HG03442 (cell line): ENCODE results near the gene ACOT8.
"Not testable (repeated sequence)": the region's sequence is repeated elsewhere in the genome, so short reads cannot be mapped to it uniquely, and the experiment has no call there.

Experiments
- ATAC-seq: cut with Tn5 transposase; IDR thresholded peaks from one replicate; pipeline ENCODE4 v1.9.1; 2021; ENCODE audit warnings: mild to moderate bottlenecking, moderate library complexity; ENCODE audit not compliant: unreplicated experiment

Gene ACOT8

DNA sequence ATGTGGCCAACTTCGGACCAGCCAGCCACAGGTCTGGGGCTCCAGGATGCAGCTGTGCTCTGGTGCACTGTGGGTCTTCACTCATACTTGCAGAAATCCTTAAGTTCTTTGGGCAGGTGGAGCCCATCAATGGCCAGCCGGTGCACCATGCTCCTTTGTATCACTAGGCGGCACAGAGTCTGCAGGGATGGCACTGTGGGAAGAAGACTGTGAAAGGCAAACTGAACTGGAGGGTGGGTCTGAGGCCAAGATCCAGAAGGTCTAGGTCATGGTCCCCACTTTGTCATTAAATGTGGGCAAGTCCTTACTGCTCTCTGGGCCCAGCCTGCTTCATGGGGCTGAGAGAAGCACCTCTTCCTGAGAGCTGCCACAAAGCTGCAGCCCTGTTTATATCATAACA lies 31.5 kb upstream of the ACOT8 start:
- no peak for ATAC-seq

DNA sequence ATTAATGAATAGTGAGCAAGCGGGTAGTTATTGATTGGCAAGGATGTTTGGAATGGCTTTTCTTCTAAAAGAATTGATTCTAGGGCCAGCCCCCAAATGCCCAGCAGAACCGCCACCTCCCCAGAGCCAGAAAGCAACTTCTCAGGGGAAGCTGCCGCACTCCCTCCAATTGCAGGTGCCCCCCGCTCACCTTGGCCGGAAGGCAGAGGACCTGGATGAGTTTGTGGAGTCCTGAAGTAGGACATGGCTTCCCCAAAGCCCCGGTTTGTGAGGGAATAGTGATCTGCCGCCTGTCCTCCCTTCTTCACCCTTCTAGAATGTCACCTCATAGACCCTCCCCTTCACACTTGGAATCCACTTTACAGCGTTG lies 30.1 kb upstream of the ACOT8 start, which contains the start of gene SPATA25:
Gene SPATA25, minus strand, starts transcription at position 277 of the 370 bp plus-strand sequence. Its CDS starts 32 bp downstream, at position 245.
- ATAC-seq = no peak

DNA sequence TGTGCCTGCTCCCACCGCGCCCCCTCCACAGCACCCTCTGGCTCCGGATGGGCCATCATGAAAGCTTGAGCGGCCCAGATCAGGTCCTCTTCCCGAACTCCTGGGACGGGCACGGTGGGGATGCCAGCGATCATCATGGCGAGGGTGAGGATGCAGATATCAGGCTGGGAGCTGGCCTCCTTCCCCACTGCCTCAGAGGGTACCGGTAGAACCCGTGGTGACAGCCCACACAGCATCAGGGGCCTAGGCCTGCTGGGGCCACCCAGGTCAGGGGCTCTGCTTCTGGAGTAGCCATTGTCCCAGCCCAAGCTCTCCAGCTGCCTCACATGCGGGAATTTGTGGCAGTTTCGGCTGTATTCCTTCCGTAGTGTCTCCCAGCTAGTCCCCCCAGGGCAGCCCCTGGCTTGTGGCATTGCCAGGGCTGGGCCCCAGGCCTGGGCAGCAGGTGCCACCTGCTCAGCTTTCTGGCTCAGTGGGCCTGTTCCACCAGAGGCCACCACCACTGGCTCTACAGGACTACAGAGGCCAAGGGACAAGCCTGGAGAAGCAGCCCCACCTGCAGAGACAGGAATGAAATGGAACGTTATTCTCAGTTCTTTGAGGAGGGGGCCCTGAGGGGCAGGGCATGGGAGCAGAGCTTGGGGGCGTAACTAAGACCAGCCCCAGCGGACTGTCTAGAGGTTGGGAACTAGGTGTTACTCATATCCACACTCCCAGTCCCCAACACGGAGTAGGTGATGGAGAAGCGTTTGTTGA lies 29.6 kb upstream of the ACOT8 start:
- no peak for ATAC-seq

DNA sequence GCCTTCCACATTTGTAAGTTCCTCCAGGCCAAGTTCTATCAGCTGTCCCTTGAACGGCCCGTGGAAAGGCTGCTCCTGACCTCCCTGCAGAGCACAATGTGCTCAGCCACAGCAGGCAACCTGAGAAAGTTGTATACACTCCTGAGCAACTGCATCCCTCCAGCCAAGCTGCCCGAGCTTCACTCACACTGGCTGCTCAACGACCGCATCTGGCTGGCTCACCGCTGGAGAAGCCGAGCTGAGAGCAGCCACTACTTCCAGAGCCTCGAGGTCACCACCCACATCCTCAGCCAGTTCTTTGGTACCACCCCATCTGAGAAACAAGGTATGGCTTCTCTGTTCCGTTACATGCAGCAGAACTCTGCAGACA lies 25.9 kb upstream of the ACOT8 start:
- no peak for ATAC-seq

DNA sequence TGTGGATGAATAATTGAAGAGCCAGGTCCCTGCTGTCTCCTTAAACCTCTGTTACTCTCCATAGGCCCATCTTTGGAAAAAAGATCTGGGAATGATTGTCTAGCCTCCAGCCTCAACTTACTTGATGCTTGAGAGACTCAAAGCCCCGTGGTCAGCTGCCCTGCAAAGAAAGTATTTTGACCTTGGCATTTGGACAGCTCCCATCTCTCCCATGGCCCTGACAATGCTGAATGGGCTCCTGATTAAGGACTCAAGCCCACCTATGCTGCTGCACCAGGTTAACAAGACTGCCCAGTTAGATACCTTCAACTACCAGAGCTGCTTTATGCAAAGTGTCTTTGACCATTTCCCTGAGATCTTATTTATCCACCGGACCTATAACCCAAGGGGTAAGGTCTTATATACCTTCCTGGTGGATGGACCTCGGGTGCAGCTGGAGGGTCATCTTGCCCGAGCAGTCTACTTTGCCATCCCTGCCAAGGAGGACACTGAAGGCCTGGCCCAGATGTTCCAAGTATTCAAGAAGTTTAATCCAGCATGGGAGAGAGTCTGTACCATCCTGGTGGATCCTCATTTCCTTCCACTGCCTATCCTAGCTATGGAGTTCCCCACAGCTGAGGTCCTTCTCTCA lies 25.4 kb upstream of the ACOT8 start:
- ATAC-seq = no peak

DNA sequence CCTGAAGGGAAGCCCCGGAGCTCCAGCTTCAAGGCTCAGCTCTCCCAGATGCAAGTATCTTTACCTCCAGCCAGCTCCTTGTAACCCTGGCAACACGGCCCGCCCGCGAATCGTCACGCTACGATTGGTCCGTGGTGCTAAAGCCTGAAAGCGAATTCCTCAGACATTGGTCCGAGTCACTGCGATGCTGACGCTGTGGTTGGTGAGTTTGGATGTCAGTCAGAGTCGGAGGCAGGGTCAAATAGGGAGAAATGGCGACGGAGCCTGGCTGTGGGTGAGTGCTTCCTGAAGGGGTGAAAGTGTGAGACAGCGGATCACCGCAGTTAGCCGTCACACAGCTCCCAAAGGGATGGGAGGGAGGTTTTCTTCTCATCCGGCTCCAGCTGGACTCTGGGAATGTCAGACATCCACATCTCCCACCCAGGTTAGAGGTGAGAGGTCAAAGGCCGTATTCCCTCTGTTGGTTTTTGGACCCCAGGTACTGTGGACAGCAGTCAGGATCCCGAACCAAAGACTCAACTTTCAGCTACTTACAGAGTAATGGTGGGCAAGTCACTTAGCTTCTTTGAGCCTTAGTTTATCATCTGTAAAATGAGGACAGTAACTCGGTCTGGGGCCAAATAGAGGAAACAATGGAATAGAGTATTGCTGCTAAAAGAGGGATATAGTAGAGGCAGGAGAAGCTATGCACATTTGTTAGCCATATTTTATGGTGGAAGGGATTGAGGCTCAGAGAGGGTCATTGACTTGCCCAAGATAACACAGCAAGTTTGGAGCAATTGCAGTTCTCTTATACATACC lies 24.0 kb upstream of the ACOT8 start, which contains the start of gene ZSWIM1:
Gene ZSWIM1, plus strand, starts transcription at position 240 of the 801 bp plus-strand sequence. CDS start 1,366 bp downstream, outside the sequence.
- peak; percentile 93 for ATAC-seq

DNA sequence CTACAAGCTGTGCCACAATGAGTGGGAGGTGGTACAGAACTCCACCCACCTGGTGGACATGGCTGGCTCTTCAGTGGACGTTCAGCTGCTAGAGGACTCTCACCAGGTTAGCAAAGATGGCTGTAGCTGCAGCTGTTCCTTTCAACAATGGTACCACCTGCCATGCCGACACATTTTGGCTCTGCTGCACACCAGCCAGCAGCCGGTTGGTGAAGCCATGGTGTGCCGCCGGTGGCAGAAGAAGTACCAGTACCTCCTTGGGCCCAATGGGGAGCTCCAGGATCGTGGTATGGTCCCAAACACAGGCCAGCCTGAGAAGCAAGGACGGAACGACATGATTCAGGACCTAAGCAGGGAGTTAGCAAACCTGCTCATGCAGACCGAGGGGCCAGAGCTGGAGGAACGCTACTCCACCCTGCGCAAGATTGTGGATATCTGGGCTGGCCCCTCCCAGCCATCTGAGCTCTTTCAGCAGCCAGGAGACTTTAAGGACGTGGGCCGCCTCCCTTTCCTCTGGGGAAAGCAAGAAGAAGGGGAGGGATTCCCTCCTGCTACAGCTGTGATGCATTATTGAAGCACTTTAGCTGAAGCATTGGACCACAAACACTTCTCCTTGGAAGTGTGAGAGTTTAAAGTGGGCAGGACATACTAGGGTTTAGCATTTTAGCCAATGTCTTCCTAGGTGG lies 21.0 kb upstream of the ACOT8 start:
- ATAC-seq = no peak

DNA sequence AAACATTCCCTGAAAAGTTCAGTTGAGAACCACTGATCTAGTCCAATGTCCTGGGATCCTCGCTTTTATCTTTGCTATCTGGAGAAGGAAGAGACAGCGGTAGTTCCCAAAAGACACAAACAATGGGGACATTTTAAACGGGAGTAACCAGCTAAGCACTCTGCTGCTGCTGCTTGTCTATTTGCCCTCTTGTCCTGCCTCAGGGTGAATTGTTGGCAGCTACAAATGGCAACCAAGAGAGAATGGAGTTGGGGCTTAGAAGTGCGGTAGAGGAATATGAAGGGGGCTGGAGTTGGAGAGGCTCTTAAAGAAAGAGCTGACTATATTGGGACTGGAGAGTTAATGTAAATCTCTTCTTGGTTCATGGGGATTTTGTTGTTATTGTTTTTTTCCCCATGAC lies 17.4 kb upstream of the ACOT8 start:
- ATAC-seq = no peak

DNA sequence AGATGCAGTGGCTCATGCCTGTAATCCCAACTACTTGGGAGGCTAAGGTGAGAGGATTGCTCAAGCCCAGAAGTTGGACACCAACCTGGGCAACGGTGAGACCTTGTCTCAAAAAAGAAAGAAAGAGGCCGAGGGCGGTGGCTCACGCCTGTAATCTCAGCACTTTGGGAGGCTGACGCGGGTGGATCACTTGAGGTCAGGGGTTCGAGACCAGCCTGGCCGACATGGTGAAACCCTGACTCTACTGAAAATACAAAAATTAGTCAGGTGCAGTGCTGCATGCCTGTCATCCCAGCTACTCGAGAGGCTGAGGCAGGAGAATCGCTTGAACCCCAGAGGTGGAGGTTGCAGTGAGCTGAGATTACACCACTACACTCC lies 16.9 kb upstream of the ACOT8 start:
- not testable (repeated sequence) for ATAC-seq

DNA sequence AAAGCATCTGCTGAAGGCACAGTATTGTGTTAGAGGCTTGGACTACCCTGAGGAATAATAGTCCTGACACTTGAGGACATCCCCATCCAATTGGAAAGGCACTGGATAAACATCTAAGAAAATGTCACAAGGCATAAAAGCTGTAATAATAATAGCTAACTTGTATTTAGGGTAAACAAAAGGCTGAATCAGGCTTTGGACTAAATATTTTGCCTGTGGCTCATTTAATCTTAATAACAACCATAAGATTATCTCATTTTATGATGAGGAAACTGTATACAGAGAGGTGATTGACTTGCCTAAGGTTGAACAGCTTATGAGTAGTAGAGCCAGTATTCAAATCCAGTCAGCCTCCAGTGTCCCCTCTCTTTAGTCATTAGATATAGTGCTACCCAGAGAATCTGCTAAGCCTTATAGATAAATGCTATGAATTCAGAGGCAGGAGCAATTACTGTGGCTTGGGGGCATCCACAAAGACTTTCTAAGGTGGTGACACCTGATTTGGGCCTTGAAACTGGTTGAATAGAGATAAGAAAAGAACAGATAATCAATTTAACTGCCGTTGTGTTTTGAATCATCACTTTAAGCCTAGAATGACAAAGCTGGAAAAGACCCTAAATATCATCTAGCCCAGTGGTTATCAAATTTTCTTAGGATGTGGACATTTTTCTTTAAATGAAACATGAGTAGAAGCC lies 16.4 kb upstream of the ACOT8 start:
- no peak for ATAC-seq

DNA sequence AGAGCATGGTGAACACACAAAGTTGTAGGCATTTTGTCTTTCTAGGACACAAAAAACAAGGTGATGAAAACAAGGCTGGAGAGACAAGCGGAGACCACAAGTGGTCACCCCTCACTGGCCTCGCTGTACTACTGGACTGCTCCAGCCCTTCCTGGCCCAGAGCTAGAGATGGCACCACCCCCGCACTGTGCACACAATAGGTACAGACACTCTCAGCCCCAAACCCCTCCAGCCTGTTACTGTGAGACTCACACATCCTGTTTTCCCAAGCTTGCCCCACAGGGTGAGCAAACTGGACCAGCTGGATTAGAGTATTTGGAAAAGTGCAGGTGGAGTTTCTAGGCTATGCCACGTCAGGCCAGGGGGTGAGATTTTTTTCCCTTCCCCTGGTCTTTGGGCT lies 15.4 kb upstream of the ACOT8 start:
- ATAC-seq = no peak

DNA sequence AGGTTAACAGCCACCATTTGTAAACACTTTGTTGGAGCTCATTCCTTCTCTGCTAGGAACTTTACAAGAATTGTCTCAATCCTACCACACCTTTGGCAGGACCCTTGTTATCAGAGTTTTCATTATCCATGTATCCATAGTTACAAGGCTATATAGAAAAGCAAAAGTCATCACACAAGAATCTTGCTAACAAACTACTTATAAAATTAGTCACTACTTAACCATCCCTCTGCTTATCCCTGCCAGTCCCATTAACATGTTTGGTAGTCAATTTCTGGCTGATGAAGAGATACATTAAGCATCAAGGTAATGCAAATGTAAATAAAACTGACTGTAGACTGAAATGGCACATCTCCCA lies 10.6 kb upstream of the ACOT8 start:
- no peak for ATAC-seq

DNA sequence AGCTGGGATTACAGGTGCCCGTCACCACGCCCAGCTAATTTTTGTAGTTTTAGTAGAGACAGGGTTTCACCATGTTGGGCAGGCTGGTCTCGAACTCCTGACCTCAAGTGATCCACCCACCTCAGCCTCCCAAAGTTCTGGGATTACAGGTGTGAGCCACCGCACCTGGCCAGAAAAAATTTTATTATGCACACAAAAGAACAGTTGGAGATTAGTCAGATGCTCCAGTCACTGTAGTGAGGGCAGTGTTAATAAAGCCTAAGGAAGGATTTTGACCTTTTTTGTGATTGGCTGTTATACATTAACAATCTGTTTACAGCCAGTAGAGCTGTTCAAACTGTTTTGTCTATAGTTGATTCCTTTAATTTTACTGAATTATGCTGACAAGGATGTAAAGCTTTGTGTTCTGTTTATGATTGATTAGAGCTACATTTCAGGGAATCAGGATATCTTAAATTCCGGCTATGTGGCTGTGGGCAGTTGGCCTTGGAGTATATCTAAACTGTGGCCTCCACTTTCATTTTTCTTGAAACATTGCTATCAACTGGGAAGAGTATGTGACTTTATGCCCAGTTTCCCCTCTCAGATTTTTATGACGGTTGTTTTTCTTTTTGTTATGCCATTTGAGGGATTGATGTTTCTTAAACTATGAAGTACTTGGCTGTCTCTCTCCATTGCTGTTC lies 10.1 kb upstream of the ACOT8 start:
- ATAC-seq = no peak

DNA sequence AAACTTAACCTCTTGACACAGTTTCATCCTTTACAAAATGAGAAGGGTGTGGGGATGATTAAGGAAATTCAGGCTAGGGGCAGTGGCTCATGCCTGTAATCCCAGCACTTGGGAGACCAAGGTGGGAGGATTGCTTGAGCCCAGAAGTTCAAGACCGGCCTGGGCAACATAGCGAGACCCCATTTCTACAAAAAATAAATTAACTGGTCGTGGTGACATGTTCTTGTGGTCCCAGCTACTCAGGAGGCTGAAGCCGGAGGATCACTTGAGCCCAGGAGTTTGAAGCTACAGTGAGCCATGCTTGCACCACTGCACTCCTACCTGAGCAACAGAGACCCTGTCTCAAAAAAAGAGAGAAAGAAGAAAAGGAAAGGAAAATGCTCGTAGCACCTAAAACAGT lies 9.3 kb upstream of the ACOT8 start:
- no peak for ATAC-seq

DNA sequence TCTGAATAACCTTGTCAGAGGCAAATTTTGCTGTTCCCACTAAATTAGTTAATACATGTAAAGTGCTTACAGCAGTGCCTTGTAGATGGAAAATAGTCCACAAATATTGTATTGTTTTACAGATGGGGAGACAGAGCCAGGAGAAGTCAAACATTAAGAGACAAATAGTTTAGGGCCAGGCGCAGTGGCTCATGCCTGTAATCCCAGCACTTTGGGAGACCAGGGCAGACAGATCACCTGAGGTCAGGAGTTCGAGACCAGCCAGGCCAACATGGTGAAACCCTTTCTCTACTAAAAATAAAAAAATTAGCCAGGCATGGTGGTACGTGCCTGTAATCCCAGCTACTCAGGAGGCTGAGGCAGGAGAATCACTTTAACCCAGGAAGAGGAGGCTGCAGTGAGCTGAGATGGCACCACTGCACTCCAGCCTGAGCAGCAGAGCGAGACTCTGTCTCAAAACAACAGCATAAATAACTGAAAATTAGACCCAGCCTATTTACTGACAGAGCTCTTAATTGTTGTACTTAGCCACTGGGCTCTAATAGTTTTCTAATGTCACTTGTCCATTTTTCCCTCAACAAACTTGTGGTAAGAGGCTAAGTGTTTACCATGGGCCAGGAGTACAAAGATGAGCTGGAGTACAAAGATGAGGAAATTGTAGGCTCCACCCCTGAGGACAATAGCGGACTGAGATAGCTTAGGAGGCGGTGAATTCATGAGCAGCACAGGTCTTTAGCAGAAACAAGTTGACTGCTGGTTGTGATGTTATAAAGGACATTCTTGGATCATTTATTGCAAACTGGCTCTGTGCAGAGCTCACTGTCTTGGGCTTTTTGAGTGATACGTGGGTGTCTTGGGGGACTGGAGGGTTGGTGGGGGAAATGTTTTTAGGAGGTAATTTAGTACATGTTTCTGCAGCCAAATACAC lies 6.6 kb upstream of the ACOT8 start:
- no peak for ATAC-seq

DNA sequence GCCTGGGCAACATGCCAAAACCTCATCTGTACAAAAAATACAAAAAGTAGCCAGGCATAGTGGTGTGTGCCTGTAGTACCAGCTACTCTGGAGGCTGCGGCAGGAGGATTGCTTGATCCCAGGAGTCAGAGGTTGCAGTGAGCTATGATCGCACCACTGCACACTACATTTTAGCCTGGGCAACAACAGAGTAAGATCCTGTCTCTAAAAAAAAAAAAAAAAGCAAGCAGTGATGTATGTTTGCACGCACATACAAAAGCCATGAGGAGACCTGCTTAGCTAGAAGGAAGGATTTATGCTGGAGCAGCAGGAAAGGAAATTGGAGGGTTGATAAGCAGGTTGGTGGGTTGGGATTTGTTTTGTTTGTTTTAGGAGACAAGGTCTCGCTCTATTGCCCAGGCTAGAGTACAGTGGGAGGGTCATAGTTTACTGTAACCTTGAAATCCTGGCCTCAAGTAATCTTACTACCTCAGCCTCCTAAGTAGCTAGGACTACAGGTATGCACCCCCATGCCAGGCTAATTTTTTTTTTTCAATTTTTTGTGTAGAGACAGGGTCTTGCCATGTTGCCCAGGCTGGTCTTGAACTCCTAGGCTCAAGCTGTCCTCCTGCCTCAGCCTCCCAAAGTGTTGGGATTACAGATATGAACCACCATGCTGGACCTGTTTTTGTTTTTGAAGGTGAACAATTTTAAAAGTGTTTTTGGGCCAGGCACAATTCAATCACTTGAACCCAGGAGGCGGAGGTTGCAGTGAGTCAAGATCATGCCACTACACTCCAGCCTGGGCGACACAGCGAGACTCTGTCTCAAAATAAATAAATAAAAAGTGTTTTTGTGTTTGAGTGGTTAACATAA lies 4.3 kb upstream of the ACOT8 start:
- ATAC-seq = no peak

DNA sequence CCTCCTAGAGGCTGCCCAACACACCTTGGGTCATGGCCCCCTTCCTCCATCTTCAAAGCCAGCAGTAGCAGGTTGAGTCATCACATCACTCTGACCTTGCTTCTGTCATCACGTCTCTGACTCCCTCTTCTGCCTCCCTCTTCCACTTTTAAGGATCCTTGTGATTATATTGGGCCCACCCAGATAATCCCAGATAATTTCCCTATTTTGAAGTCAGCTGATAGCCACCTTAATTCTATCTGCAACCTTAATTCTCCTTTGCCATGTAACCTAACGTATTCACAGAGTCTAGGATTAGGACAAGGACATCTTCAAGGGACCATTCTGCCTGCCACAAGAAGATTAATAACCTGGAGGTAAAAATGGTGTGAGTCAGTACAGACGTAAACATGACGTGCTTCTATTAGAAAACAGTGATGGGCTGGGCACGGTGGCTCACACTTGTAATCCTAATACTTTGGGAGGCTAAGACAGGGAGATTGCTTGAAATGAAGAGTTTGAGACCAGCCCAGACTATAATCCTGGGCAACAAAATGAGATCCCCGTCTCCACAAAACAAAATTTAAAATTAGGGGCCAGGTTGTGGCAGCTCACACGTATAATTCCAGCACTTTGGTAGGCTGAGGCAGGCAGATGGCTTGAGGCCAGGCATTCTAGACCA lies 3.5 kb upstream of the ACOT8 start:
- no peak for ATAC-seq

DNA sequence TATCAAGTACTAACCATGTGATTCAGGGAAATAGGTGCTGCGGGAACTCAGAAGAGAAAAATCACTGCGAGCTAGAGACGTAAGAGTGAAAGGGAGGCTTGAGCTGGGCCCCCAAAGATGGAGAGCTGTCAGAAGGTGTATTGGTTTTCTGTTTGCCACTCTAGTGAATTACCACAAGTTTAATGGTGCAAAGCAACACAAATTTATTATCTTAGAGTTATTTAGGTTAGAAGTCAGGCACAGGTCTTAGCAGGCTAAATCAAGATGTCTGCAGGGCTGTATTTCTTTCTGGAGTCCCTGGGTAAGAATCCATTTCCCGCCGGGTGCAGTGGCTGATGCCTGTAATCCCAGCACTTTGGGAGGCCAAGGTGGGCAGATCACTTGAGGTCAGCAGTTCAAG lies 2.7 kb upstream of the ACOT8 start:
- ATAC-seq = no peak
